HL-60 (cell line): ENCODE results near the gene CCL8.

Source experiments
- DNase-seq, 2 experiments: peaks; one replicate each; pipeline ENCODE4 v3.0.0-alpha.2; 2010 to 2020; ENCODE audit warnings: low read depth in 1 of 2, low spot score in 1 of 2
- H3K27ac ChIP-seq: fragments of 250-450 bp; sonication (Bioruptor Pico); replicated peaks from 2 replicates; pipeline ENCODE4 v1.5.1; 2020; ENCODE audit warnings: mild to moderate bottlenecking, moderate library complexity
- H3K27me3 ChIP-seq: fragments of 250-450 bp; sonication (Bioruptor Pico); 2 replicates; pipeline ENCODE4 v1.5.1; 2021; ENCODE audit warnings: mild to moderate bottlenecking, moderate library complexity; ENCODE audit not compliant: insufficient read depth, poor library complexity, severe bottlenecking
- H3K4me3 ChIP-seq: replicated peaks from 2 replicates; pipeline ENCODE4 v1.5.1; 2011; ENCODE audit warnings: mild to moderate bottlenecking, control low read depth, low read length; ENCODE audit not compliant: insufficient read depth
- CTCF ChIP-seq: IDR thresholded peaks from one replicate; pipeline ENCODE4 v1.5.1; 2011; ENCODE audit warnings: low read length, control low read depth, inconsistent platforms; ENCODE audit not compliant: insufficient read depth
- GABPA ChIP-seq: IDR thresholded peaks from 2 replicates; pipeline ENCODE4 v1.6.1; 2012; ENCODE audit warnings: low read depth
- POLR2AphosphoS5 ChIP-seq: IDR thresholded peaks from 2 replicates; pipeline ENCODE4 v1.6.1; 2012; ENCODE audit warnings: low read depth
- REST ChIP-seq: IDR thresholded peaks from 2 replicates; pipeline ENCODE4 v1.6.1; 2012; ENCODE audit warnings: low read depth; ENCODE audit not compliant: insufficient replicate concordance
- SPI1 ChIP-seq: IDR thresholded peaks from 2 replicates; pipeline ENCODE4 v1.6.1; 2012; ENCODE audit warnings: low read depth, mild to moderate bottlenecking, borderline replicate concordance

The CCL8 gene

GRCh38 chr17:34361478-34362061, 42.3 kb downstream of the CCL8 start:
- DNase-seq = peak; percentile 68 to 92
- TF ChIP-seq CTCF (peak; percentile 100), GABPA (no peak)
- H3K4me3 ChIP-seq = no peak overlapping the region
- no peak overlapping the region for H3K27ac ChIP-seq
- H3K27me3 ChIP-seq = no peaks in the 10 kb centered on the region

GRCh38 chr17:34363183-34363661, 44.0 kb downstream of the CCL8 start, which contains the start of gene CCL1:
Gene CCL1, minus strand, starts transcription at chr17:34363233. Its CDS starts 72 bp downstream, at chr17:34363161.
- no peak within 1 kb of the TSS for H3K4me3 ChIP-seq
- no peak within 1 kb of the TSS; the same call in 1 of the 2 replicates for H3K27ac ChIP-seq
- no peaks in the 10 kb centered on the region for H3K27me3 ChIP-seq
- TF ChIP-seq POLR2AphosphoS5 = no peak
- TF ChIP-seq REST = no peak
- peak; percentile 55; the same call in 1 of the 2 replicates for TF ChIP-seq SPI1
- DNase-seq = no peak

- Histone ChIP-seq H3K27me3 (no peaks in the 10 kb centered on the region), H3K4me3 (no peak overlapping the region), H3K27ac (peak overlapping the region; percentile 91)
- no peak for TF ChIP-seq SPI1
- no peak for TF ChIP-seq POLR2AphosphoS5
- no peak for DNase-seq
These were observed 45.5 kb downstream of the CCL8 start for GRCh38 chr17:34364751-34365150.

GRCh38 chr17:34365340-34365739, 46.1 kb downstream of the CCL8 start:
- Histone ChIP-seq H3K4me3 (no peak overlapping the region), H3K27ac (peak overlapping the region; percentile 91), H3K27me3 (no peaks in the 10 kb centered on the region)
- peak; percentile 66 to 72 for DNase-seq
- TF ChIP-seq GABPA = no peak
- peak; percentile 49; the same call in 1 of the 2 replicates for TF ChIP-seq SPI1
- TF ChIP-seq POLR2AphosphoS5 = peak; percentile 87
- no peak for TF ChIP-seq CTCF
- no peak for TF ChIP-seq REST

GRCh38 chr17:34366010-34366409, 46.8 kb downstream of the CCL8 start:
- Histone ChIP-seq H3K27ac (peak overlapping the region; percentile 91), H3K27me3 (no peaks in the 10 kb centered on the region), H3K4me3 (no peak overlapping the region)
- DNase-seq = peak; percentile 61 to 67
- TF ChIP-seq POLR2AphosphoS5 (no peak), CTCF (no peak), REST (no peak), SPI1 (peak; percentile 50; the same call in 1 of the 2 replicates)
